WTC11 (cell line): ENCODE data around the gene NELL1. TPM values are rescaled to one million over a fixed set of nuclear protein-coding genes. Genes with fewer than 3 reads are reported as not detected.
A peak's percentile ranks its signal among the peaks of the same experiment; 100 is the strongest.

ENCODE experiments used
- ATAC-seq: fragments of 200-7000 bp; cut with Tn5 transposase; 2 replicates; pipeline ENCODE4 v1.10.0; 2021; ENCODE audit warnings: mild to moderate bottlenecking, moderate library complexity
- CTCF ChIA-PET: fragments of 300-600 bp; sonication (Branson Sonifier 250); formaldehyde crosslinking; loops from one replicate; lab custom pipeline; 2021; ENCODE audit warnings: antibody characterized with exemption; lab: Charles Lee
- POLR2A ChIA-PET: fragments of 350-600 bp; sonication (Branson Sonifier 250); formaldehyde crosslinking; loops from one replicate; lab custom pipeline; 2021; ENCODE audit warnings: antibody characterized with exemption; lab: Charles Lee
- DNase-seq: peaks from one replicate; pipeline ENCODE4 v3.0.0; 2021; ENCODE audit warnings: low spot score
- H3K27ac Mint-ChIP-seq: 2 replicates; pipeline ENCODE4 v1.8.0; 2021; ENCODE audit warnings: mixed read lengths
- H3K27me3 Mint-ChIP-seq: 2 replicates; pipeline ENCODE4 v1.8.0; 2021; ENCODE audit warnings: low read depth, mild to moderate bottlenecking, moderate library complexity, mixed read lengths
- H3K36me3 Mint-ChIP-seq: 2 replicates; pipeline ENCODE4 v1.8.0; 2021; ENCODE audit warnings: mixed read lengths
- H3K4me1 Mint-ChIP-seq: 2 replicates; pipeline ENCODE4 v1.8.0; 2022; ENCODE audit warnings: mixed read lengths
- H3K4me3 Mint-ChIP-seq: 2 replicates; pipeline ENCODE4 v1.8.0; 2021; ENCODE audit warnings: mild to moderate bottlenecking, moderate library complexity, mixed read lengths
- H3K9me3 Mint-ChIP-seq: 2 replicates; pipeline ENCODE4 v1.8.0; 2021; ENCODE audit warnings: mixed read lengths
- CBFB ChIP-seq: sonication (generic); formaldehyde crosslinking; IDR thresholded peaks from 2 replicates; pipeline ENCODE4 v1.8.1; 2022; ENCODE audit warnings: mild to moderate bottlenecking, low read depth, missing genetic modification reagents
- CREB1 ChIP-seq: sonication (generic); formaldehyde crosslinking; IDR thresholded peaks from 2 replicates; pipeline ENCODE4 v1.8.0; 2023; ENCODE audit warnings: mild to moderate bottlenecking, missing genetic modification reagents
- ELF4 ChIP-seq: sonication (generic); formaldehyde crosslinking; IDR thresholded peaks from 2 replicates; pipeline ENCODE4 v1.8.1; 2022; ENCODE audit warnings: low read depth, mild to moderate bottlenecking, moderate library complexity, missing genetic modification reagents
- FOXK1 ChIP-seq: sonication (generic); formaldehyde crosslinking; IDR thresholded peaks from 2 replicates; pipeline ENCODE4 v1.8.0; 2022; ENCODE audit warnings: mild to moderate bottlenecking, moderate library complexity, missing genetic modification reagents
- GRHL2 ChIP-seq: fragments of 250-450 bp; sonication (Bioruptor Pico); IDR thresholded peaks from 2 replicates; pipeline ENCODE4 v1.8.0; 2022; ENCODE audit warnings: mild to moderate bottlenecking, moderate library complexity; ENCODE audit not compliant: insufficient replicate concordance, severe bottlenecking
- GTF2I ChIP-seq: fragments of 250-450 bp; sonication (Bioruptor Pico); conservative IDR thresholded peaks from 2 replicates; pipeline ENCODE4 v1.4.0; 2021; ENCODE audit warnings: mild to moderate bottlenecking
- NFE2L1 ChIP-seq: sonication (generic); formaldehyde crosslinking; IDR thresholded peaks from 2 replicates; pipeline ENCODE4 v1.8.1; 2023; ENCODE audit warnings: missing genetic modification reagents
- NR1H2 ChIP-seq: sonication (generic); formaldehyde crosslinking; IDR thresholded peaks from 2 replicates; pipeline ENCODE4 v1.9.0; 2021; ENCODE audit warnings: mild to moderate bottlenecking, moderate library complexity, missing genetic modification reagents
- PRRX2 ChIP-seq: fragments of 250-450 bp; sonication (Bioruptor Pico); IDR thresholded peaks from 2 replicates; pipeline ENCODE4 v1.8.0; 2021; ENCODE audit warnings: mild to moderate bottlenecking
- TCF7 ChIP-seq: sonication (generic); formaldehyde crosslinking; IDR thresholded peaks from 2 replicates; pipeline ENCODE4 v1.8.0; 2022; ENCODE audit warnings: mild to moderate bottlenecking, low read depth, missing genetic modification reagents, moderate library complexity
- ZNF121 ChIP-seq: sonication (generic); formaldehyde crosslinking; IDR thresholded peaks from 2 replicates; pipeline ENCODE4 v1.8.0; 2023; ENCODE audit warnings: missing genetic modification reagents
- ZNF423 ChIP-seq: fragments of 250-450 bp; sonication (Bioruptor Pico); IDR thresholded peaks from 2 replicates; pipeline ENCODE4 v2.1.2; 2022; ENCODE audit warnings: mild to moderate bottlenecking, moderate library complexity
- total RNA-seq: library from RNA; stranded (reverse); gene quantifications from 3 replicates; pipeline ENCODE4 v1.2.3, GENCODE V29; 2021
- TF ChIP-seq, protein P1 (sequence below): sonication (generic); formaldehyde crosslinking; IDR thresholded peaks from 2 replicates; pipeline ENCODE4 v1.8.0; 2023; ENCODE audit warnings: mild to moderate bottlenecking, missing genetic modification reagents
- TF ChIP-seq, protein P2 (sequence below): fragments of 250-450 bp; sonication (Bioruptor Pico); IDR thresholded peaks from 2 replicates; pipeline ENCODE4 v1.9.0; 2021; ENCODE audit warnings: mild to moderate bottlenecking
- TF ChIP-seq, protein P3 (sequence below): sonication (generic); formaldehyde crosslinking; conservative IDR thresholded peaks from 2 replicates; pipeline ENCODE4 v1.8.1; 2022; ENCODE audit warnings: mild to moderate bottlenecking, missing genetic modification reagents
- TF ChIP-seq, protein P4 (sequence below): fragments of 250-450 bp; sonication (Bioruptor Pico); IDR thresholded peaks from 2 replicates; pipeline ENCODE4 v1.9.0; 2021; ENCODE audit warnings: mild to moderate bottlenecking, borderline replicate concordance

The NELL1 gene
- total RNA-seq, 1 experiment from 2014 or later = 1.8 TPM

DNA sequence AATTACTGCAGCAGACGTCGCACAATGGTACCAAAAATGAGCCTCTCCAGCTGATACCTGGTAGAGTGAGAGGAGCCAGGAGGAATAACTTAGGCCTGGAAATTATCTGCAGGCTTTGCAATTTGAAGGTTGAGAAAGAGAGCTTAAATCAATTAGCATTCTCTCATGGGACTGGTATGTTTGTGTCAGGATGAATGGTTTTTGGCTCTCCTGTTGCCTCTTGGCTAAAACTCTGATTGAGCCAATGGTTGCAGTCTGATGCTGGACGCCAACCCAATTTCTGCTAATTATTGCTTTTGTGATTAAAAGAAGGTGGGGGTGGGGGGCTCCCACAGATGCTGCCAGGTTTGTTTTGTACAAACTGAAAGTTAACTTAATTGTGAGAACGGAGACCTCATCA lies 12.5 kb upstream of the NELL1 start:
- ChIA-PET CTCF (interaction anchor here (0.7 to 4.4 kb wide), 8 partner anchors 8 to 855 kb away, joined by 3 to 33 read pairs (median 4); partner anchors contain the start of gene NELL1), POLR2A (no interaction called here)
- Mint-ChIP-seq H3K27me3 (no peaks in the 10 kb centered on the region; the same call in 1 of the 2 replicates), H3K4me1 (peaks cover 28% of the 10 kb centered on the region), H3K27ac (no peak overlapping the region), H3K9me3 (peaks cover 3% of the 10 kb centered on the region; the same call in 1 of the 2 replicates), H3K36me3 (no peaks in the 10 kb centered on the region), H3K4me3 (no peak overlapping the region)
- TF ChIP-seq TCF7 (CRISPR knock-in tag) = no peak
- TF ChIP-seq, protein P1, sequence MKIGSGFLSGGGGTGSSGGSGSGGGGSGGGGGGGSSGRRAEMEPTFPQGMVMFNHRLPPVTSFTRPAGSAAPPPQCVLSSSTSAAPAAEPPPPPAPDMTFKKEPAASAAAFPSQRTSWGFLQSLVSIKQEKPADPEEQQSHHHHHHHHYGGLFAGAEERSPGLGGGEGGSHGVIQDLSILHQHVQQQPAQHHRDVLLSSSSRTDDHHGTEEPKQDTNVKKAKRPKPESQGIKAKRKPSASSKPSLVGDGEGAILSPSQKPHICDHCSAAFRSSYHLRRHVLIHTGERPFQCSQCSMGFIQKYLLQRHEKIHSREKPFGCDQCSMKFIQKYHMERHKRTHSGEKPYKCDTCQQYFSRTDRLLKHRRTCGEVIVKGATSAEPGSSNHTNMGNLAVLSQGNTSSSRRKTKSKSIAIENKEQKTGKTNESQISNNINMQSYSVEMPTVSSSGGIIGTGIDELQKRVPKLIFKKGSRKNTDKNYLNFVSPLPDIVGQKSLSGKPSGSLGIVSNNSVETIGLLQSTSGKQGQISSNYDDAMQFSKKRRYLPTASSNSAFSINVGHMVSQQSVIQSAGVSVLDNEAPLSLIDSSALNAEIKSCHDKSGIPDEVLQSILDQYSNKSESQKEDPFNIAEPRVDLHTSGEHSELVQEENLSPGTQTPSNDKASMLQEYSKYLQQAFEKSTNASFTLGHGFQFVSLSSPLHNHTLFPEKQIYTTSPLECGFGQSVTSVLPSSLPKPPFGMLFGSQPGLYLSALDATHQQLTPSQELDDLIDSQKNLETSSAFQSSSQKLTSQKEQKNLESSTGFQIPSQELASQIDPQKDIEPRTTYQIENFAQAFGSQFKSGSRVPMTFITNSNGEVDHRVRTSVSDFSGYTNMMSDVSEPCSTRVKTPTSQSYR (CRISPR knock-in tag) = no peak
- TF ChIP-seq ZNF121 (CRISPR knock-in tag) = no peak
- TF ChIP-seq GRHL2 = no peak
- no peak for TF ChIP-seq CREB1 (CRISPR knock-in tag)
- DNase-seq (no peak), ATAC-seq (0 out of 2 replicates have a peak, but pooled peaks have one; percentile 24)

DNA sequence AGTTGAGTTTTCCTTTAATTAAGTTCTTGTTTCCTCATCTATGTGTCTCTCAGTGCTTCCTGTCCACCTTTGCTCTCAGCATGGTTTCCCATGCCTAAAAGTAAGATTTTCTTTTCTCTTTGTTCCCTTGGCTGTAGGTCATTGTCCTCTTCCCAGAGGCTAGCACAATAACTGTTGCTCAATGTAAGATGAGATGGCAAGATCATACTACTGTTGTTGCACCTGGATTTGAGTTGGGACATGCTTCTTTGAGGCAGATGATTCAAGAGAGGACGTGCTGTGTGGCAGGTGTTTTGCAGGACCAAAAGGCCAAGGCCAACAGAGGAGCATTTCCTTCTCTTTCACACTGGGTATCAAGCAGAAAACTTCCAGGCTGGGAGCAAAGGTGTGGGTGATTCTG lies 11.3 kb upstream of the NELL1 start:
- peak overlapping the region; percentile 66; the same call in 1 of the 2 replicates for H3K27ac Mint-ChIP-seq

DNA sequence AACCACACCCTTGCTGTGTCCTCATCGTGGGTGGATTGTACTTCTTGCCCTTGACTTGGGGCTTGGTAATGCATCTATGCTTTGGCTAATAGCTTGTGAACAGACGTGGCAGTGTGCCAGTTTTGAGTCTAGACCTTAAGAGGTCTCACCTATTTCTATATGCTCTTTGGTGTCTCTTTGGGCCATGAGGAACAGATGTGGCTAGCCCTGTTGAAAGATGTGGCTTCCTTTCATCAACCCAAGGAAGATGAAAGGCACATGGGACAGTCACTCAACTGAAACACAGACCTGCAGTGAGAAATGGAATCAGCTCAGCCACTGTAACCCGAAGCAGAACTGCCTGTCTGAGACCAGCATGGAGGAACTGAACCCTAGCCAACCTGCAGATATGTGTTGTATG lies 7.9 kb upstream of the NELL1 start:
- Mint-ChIP-seq H3K27ac (no peak overlapping the region), H3K4me1 (peaks cover 28% of the 10 kb centered on the region), H3K27me3 (peaks cover 23% of the 10 kb centered on the region), H3K36me3 (no peaks in the 10 kb centered on the region), H3K9me3 (peaks cover 9% of the 10 kb centered on the region), H3K4me3 (no peak overlapping the region)
- CTCF ChIA-PET = interaction anchor here (0.6 to 0.8 kb wide), 2 partner anchors 10 to 99 kb away, joined by 3 read pairs; no protein-coding TSS in a partner anchor
- no peak for ATAC-seq
- no peak for TF ChIP-seq GRHL2
- no peak for TF ChIP-seq NFE2L1 (CRISPR knock-in tag)
- TF ChIP-seq, protein P2, sequence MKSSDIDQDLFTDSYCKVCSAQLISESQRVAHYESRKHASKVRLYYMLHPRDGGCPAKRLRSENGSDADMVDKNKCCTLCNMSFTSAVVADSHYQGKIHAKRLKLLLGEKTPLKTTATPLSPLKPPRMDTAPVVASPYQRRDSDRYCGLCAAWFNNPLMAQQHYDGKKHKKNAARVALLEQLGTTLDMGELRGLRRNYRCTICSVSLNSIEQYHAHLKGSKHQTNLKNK (CRISPR knock-in tag) = no peak
- DNase-seq = no peak
- POLR2A ChIA-PET = interaction anchor here (0.7 kb wide), 1 partner anchor 200 kb away, joined by 5 read pairs; no protein-coding TSS in a partner anchor

More for the DNA sequence above, 11.3 kb upstream of the NELL1 start:
- POLR2A ChIA-PET = no interaction called here
- peak; percentile 26; the same call in 1 of the 2 replicates for ATAC-seq
- TF ChIP-seq NR1H2 (CRISPR knock-in tag) (no peak), ZNF423 (CRISPR knock-in tag) (peak; percentile 26; the same call in 1 of the 2 replicates)
- no peak for DNase-seq
- Mint-ChIP-seq H3K4me1 (peaks cover 28% of the 10 kb centered on the region), H3K9me3 (peaks cover 9% of the 10 kb centered on the region), H3K4me3 (no peak overlapping the region), H3K27me3 (peaks cover 4% of the 10 kb centered on the region; the same call in 1 of the 2 replicates), H3K36me3 (no peaks in the 10 kb centered on the region)
- CTCF ChIA-PET = no interaction called here

DNA sequence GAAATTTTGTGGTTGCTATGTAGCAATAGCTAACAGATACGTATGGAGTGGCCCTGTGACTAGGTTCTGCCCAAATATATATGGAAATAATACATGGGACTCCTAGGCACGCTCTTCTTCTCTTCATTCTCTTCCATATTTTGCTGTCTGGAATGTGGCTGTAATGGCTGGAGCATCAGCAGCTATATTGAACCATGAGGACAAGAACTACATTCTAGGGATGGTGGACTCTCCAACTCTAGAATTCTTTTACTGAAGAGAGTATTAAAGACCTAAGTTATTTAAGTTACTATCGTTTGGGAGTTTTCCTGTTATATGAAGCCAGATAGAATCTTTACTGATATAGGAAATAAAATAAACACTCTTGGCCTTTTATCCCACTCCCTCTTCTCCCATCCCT lies 7.5 kb upstream of the NELL1 start:
- peaks cover 27% of the 10 kb centered on the region for H3K27me3 Mint-ChIP-seq
- CTCF ChIA-PET = interaction anchor here (0.6 to 0.8 kb wide), 2 partner anchors 10 to 98 kb away, joined by 3 read pairs; no protein-coding TSS in a partner anchor
- peaks cover 24% of the 10 kb centered on the region for H3K4me1 Mint-ChIP-seq
- DNase-seq = no peak
- POLR2A ChIA-PET = interaction anchor here (0.7 kb wide), 1 partner anchor 199 kb away, joined by 5 read pairs; no protein-coding TSS in a partner anchor
- no peaks in the 10 kb centered on the region for H3K36me3 Mint-ChIP-seq
- H3K27ac Mint-ChIP-seq = no peak overlapping the region
- peak; percentile 68; the same call in 1 of the 2 replicates for TF ChIP-seq GTF2I
- TF ChIP-seq PRRX2 (CRISPR knock-in tag) = no peak
- TF ChIP-seq CBFB (CRISPR knock-in tag) = no peak
- no peak for ATAC-seq
- no peak overlapping the region for H3K4me3 Mint-ChIP-seq
- peaks cover 9% of the 10 kb centered on the region for H3K9me3 Mint-ChIP-seq

DNA sequence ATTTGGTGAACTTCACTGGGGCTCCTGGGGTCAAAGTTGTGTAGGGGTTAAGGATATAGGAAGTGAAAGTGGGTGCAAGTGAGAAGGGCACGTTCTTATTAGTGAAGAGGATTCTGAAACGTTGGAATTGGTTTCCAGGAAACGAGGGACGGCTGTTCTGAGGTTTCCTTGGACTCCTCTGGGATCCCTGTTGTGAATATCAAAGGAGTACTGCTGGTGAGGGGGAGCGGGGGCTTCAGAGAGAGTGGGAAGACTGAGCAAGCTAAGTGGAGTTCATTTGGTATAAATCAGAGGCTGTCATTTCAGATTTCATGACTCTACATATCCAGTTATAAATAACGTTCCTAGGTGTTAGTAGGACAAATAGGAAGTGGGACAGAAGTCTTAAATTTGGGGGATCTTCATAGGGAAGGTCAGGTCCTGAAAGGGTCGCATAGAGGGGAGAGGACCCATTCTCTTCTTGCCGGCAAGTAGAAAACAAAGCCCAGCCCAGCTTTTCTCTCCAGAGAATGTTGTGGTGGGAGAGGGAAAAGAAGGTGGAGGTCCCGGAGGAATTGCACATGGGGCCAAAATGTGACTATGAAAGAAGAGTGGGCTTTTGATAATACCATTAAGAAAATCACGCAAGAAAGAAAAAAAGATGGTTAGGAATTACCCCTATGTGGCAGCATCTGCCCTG lies 1.1 kb upstream of the NELL1 start:
- H3K4me1 Mint-ChIP-seq = peaks cover 43% of the 10 kb centered on the region
- DNase-seq (no peak), ATAC-seq (no peak)
- CTCF ChIA-PET = interaction anchor here (1.0 to 1.7 kb wide), 2 partner anchors 13 to 58 kb away, joined by 3 to 4 read pairs; no protein-coding TSS in a partner anchor
- POLR2A ChIA-PET = no interaction called here
- H3K27ac Mint-ChIP-seq = no peak overlapping the region
- peak overlapping the region; percentile 80 for H3K4me3 Mint-ChIP-seq
- H3K27me3 Mint-ChIP-seq = peaks cover 82% of the 10 kb centered on the region
- no peaks in the 10 kb centered on the region for H3K36me3 Mint-ChIP-seq
- H3K9me3 Mint-ChIP-seq = no peaks in the 10 kb centered on the region
- TF ChIP-seq FOXK1 (no peak), ELF4 (CRISPR knock-in tag) (no peak), PRRX2 (CRISPR knock-in tag) (no peak)
- TF ChIP-seq, protein P3, sequence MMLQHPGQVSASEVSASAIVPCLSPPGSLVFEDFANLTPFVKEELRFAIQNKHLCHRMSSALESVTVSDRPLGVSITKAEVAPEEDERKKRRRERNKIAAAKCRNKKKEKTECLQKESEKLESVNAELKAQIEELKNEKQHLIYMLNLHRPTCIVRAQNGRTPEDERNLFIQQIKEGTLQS (CRISPR knock-in tag) = no peak
- TF ChIP-seq, protein P4, sequence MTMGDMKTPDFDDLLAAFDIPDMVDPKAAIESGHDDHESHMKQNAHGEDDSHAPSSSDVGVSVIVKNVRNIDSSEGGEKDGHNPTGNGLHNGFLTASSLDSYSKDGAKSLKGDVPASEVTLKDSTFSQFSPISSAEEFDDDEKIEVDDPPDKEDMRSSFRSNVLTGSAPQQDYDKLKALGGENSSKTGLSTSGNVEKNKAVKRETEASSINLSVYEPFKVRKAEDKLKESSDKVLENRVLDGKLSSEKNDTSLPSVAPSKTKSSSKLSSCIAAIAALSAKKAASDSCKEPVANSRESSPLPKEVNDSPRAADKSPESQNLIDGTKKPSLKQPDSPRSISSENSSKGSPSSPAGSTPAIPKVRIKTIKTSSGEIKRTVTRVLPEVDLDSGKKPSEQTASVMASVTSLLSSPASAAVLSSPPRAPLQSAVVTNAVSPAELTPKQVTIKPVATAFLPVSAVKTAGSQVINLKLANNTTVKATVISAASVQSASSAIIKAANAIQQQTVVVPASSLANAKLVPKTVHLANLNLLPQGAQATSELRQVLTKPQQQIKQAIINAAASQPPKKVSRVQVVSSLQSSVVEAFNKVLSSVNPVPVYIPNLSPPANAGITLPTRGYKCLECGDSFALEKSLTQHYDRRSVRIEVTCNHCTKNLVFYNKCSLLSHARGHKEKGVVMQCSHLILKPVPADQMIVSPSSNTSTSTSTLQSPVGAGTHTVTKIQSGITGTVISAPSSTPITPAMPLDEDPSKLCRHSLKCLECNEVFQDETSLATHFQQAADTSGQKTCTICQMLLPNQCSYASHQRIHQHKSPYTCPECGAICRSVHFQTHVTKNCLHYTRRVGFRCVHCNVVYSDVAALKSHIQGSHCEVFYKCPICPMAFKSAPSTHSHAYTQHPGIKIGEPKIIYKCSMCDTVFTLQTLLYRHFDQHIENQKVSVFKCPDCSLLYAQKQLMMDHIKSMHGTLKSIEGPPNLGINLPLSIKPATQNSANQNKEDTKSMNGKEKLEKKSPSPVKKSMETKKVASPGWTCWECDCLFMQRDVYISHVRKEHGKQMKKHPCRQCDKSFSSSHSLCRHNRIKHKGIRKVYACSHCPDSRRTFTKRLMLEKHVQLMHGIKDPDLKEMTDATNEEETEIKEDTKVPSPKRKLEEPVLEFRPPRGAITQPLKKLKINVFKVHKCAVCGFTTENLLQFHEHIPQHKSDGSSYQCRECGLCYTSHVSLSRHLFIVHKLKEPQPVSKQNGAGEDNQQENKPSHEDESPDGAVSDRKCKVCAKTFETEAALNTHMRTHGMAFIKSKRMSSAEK (CRISPR knock-in tag) = no peak
